Measurements from ENCODE around the gene ENTPD8.

Gene ENTPD8

GRCh38 chr9:137426018-137426681, 15.0 kb downstream of the ENTPD8 start:
- Mint-ChIP-seq H3K27me3 (no peaks in the 10 kb centered on the region), H3K9me3 (ENCODE audit: low read depth) (no peaks in the 10 kb centered on the region), H3K27ac (no peak overlapping the region), H3K4me3 (no peak overlapping the region), H3K36me3 (no peaks in the 10 kb centered on the region), H3K4me1 (ENCODE audit: low read depth) (peaks cover 12% of the 10 kb centered on the region)

GRCh38 chr9:137423514-137424291, 17.5 kb downstream of the ENTPD8 start:
- Mint-ChIP-seq H3K27ac (no peak overlapping the region), H3K36me3 (peaks cover 2% of the 10 kb centered on the region), H3K4me1 (ENCODE audit: low read depth) (peaks cover 14% of the 10 kb centered on the region), H3K9me3 (ENCODE audit: low read depth) (no peaks in the 10 kb centered on the region), H3K4me3 (peak overlapping the region; percentile 74), H3K27me3 (no peaks in the 10 kb centered on the region)

- H3K4me1 Mint-ChIP-seq (ENCODE audit: low read depth): peaks cover 14% of the 10 kb centered on the region
- peaks cover 2% of the 10 kb centered on the region for H3K36me3 Mint-ChIP-seq
- peak within 1 kb of the TSS; percentile 6 for H3K27ac Mint-ChIP-seq
- peak within 1 kb of the TSS; percentile 86 for H3K4me3 Mint-ChIP-seq
- H3K27me3 Mint-ChIP-seq: no peaks in the 10 kb centered on the region
- H3K9me3 Mint-ChIP-seq (ENCODE audit: low read depth): no peaks in the 10 kb centered on the region
Measured at GRCh38 chr9:137422604-137423513, 18.3 kb downstream of the ENTPD8 start, which contains the start of the genes EXD3 and NOXA1. Gene EXD3 (minus strand): TSS chr9:137423162. CDS start chr9:137395357, 27,805 bp downstream. Gene NOXA1 (plus strand): TSS chr9:137423393. CDS start chr9:137423530, 137 bp downstream.

- H3K36me3 Mint-ChIP-seq: peaks cover 2% of the 10 kb centered on the region
- H3K9me3 Mint-ChIP-seq (ENCODE audit: low read depth): no peaks in the 10 kb centered on the region
- peaks cover 14% of the 10 kb centered on the region for H3K4me1 Mint-ChIP-seq (ENCODE audit: low read depth)
- no peak overlapping the region for H3K27ac Mint-ChIP-seq
- H3K4me3 Mint-ChIP-seq: peak overlapping the region; percentile 86
- no peaks in the 10 kb centered on the region for H3K27me3 Mint-ChIP-seq
Measured at GRCh38 chr9:137421838-137422603, 19.1 kb downstream of the ENTPD8 start.

DNA sequence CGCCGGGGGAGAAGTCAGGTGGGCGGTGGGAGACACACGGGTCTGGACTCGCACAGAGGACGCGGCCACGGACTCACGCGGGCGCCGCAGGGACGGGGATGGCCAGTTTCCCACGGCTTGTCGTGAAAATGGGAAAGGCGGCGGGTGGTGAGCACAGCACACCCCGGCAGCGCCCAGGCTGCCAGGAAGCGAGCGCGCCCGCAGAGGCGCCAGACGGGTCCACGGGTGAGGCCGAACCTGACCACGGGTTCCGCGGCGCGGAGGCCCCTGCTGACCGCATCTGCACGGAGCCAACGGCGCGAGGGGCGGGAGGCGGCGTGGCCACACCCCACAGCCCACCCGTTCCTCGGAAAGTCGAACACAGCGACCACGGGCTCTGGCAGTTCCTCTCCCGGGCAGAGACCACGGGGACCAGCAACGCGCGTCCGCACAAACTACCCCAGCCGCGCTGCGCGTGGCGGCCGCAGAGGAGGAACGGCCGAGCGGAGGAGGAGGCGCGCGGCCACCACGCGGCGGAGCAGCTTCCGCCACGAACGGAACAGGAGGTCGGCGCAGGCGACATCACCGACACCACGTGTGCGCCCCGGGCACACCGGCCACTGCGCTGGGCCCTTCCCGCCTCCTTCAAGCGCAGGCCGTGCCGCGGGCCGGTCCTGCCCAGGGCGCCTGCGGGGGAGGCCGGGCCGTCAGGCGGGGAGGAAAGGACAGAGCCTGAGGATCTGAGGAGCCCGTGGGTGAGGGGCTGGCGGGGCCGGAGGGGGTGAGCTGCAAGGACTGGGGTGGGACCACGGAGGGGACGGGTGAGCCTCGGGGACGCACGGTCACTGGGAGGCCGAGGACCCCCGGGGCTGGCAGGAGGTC, 23.8 kb downstream of the ENTPD8 start:
- Mint-ChIP-seq H3K9me3 (ENCODE audit: low read depth) (no peaks in the 10 kb centered on the region), H3K4me1 (ENCODE audit: low read depth) (peaks cover 9% of the 10 kb centered on the region), H3K36me3 (peaks cover 2% of the 10 kb centered on the region), H3K27ac (no peak overlapping the region), H3K4me3 (peak overlapping the region; percentile 32), H3K27me3 (no peaks in the 10 kb centered on the region)

DNA sequence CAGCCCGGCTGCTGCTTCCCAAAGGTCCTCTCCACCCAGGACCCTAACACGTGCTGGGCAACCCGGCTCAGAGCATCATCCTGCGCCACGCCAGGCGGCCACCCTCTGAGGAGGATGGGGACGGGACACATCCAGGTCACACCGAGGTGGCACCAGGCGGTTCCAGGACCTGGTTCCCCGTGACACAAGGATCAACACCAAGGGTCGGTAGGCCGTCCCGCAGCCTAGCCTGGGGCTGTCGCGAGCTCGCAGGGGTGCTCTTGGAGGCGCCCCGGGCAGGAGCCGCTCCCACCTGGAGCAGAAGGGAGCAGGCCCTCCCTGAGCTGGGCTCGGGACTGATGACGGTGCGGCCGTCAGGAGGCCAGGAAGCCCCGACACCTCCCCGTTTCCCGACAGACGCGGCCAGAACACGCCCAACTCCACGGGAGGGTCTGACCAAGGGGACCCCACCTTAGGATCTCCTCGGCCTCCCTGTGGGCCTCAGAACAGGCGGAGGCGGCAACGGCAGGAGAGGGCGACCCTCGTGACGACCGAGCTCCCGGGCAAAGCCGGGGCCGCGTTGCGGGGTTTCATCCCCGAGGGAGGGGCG, 24.5 kb downstream of the ENTPD8 start:
- peaks cover 2% of the 10 kb centered on the region for H3K36me3 Mint-ChIP-seq
- H3K4me1 Mint-ChIP-seq (ENCODE audit: low read depth): peaks cover 2% of the 10 kb centered on the region
- no peak overlapping the region for H3K4me3 Mint-ChIP-seq
- H3K27me3 Mint-ChIP-seq: no peaks in the 10 kb centered on the region
- no peaks in the 10 kb centered on the region for H3K9me3 Mint-ChIP-seq (ENCODE audit: low read depth)
- no peak overlapping the region for H3K27ac Mint-ChIP-seq

GRCh38 chr9:137416006-137416562, 25.1 kb downstream of the ENTPD8 start:
- no peak overlapping the region for H3K4me3 Mint-ChIP-seq

DNA sequence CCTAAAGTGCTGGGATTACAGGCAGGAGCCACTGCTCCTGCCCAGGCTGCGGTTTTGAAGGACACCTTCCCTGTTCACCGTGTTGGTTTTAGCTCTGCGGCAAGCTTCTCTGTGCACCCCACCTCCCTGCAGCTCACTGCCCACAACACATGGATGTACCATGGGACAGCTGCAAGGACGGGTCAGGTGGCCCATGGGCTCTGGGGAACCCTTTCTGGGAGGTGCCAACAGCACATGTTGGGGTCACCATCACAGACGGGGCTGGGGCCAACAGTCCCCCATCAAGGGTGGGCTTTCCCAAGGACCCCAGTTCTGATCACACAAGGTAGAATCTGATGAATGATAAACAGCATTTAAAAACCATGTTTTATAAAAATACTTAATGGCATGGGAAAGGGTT, 25.7 kb downstream of the ENTPD8 start:
- Mint-ChIP-seq H3K27ac (no peak overlapping the region), H3K27me3 (no peaks in the 10 kb centered on the region), H3K36me3 (peaks cover 2% of the 10 kb centered on the region), H3K4me3 (no peak overlapping the region), H3K4me1 (ENCODE audit: low read depth) (peaks cover under 1% of the 10 kb centered on the region), H3K9me3 (ENCODE audit: low read depth) (no peaks in the 10 kb centered on the region)

More at GRCh38 chr9:137416006-137416562, 25.1 kb downstream of the ENTPD8 start:
- Mint-ChIP-seq H3K36me3 (peaks cover 2% of the 10 kb centered on the region), H3K27me3 (no peaks in the 10 kb centered on the region), H3K4me1 (ENCODE audit: low read depth) (peaks cover under 1% of the 10 kb centered on the region), H3K9me3 (ENCODE audit: low read depth) (no peaks in the 10 kb centered on the region), H3K27ac (no peak overlapping the region)

- peaks cover 1% of the 10 kb centered on the region for H3K4me1 Mint-ChIP-seq (ENCODE audit: low read depth)
- no peaks in the 10 kb centered on the region for H3K36me3 Mint-ChIP-seq
- no peak overlapping the region for H3K27ac Mint-ChIP-seq
- H3K9me3 Mint-ChIP-seq (ENCODE audit: low read depth): no peaks in the 10 kb centered on the region
- no peaks in the 10 kb centered on the region for H3K27me3 Mint-ChIP-seq
- no peak overlapping the region for H3K4me3 Mint-ChIP-seq
Measured at GRCh38 chr9:137412431-137412830, 28.7 kb downstream of the ENTPD8 start.

DNA sequence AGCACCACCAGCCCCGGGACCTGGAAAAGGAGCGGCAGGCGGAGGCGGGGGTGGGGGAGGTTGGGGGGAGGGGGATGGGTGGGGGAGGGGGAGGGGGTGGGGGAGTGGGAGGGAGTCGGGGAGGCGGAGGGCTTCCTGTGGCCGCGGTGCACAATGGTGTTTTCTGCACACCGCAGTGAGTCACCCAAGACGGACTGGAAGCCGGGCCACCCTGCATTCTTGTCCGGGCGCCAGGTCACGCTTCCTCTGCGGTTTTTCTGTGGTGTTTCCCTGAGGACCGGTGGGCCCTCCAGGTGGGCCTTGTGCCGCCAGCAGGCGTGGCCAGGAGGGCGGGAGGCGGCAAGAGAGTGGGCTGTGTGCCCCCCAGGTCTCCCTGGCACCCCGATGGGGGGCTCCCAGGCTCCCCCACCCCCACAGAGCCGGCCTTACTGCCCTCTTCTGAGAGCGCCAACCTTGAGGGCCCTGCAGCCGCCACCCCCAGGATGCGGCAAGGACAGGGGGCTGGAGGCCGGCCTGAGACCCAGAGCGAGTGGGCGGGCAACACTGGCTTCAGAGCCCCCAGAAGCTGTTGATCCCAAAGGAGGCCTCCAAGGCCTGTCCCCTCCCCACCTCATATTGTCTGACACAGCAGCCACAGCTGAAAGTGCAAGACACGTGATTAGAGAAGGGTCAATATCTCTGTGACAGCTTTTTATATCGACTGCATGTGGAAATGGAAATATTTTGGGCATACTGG, 29.3 kb downstream of the ENTPD8 start:
- Mint-ChIP-seq H3K36me3 (no peaks in the 10 kb centered on the region), H3K27me3 (no peaks in the 10 kb centered on the region), H3K4me3 (no peak overlapping the region), H3K27ac (no peak overlapping the region), H3K9me3 (ENCODE audit: low read depth) (no peaks in the 10 kb centered on the region), H3K4me1 (ENCODE audit: low read depth) (peaks cover 1% of the 10 kb centered on the region)

DNA sequence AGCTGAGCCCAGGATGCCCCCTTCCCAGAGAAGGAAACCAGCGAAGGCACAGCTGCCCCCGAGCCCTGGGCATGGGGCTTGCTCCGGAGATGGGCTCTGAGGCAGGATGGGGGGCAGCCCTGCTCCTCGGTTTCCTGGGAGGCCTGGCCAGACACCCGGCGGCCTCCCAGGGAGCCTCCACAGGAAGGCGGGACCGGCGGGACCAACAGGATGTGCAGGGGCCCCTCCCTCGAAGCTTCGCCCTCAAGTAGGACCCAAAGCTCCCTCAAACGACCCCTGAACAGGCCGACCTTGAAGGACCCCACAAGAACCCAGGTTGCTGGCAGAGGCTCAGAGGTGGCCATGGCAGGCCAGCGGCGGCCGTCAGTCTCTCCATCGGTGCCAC, 29.9 kb downstream of the ENTPD8 start:
- Mint-ChIP-seq H3K36me3 (no peaks in the 10 kb centered on the region), H3K9me3 (ENCODE audit: low read depth) (no peaks in the 10 kb centered on the region), H3K4me1 (ENCODE audit: low read depth) (peaks cover 1% of the 10 kb centered on the region), H3K4me3 (no peak overlapping the region), H3K27ac (no peak overlapping the region), H3K27me3 (no peaks in the 10 kb centered on the region)

DNA sequence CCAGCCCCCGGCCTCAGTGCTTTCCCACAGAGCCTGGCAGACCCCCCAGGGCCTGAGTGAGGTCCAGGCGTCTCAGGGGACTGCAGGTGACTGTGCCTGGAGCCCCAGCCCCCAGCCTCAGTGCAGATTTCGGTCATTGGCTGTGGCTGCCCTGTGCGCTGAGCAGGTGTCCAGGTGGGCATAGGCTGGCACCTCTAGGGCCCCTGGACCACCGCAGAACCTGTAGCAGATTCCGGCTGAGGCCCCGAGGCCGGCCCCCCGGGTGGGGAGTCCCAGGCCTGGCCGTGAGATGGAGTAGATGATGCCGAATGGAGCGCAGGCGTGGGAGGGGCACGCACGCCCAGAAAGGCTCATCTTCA, 30.3 kb downstream of the ENTPD8 start:
- Mint-ChIP-seq H3K27me3 (no peaks in the 10 kb centered on the region), H3K27ac (no peak overlapping the region), H3K36me3 (no peaks in the 10 kb centered on the region), H3K4me1 (ENCODE audit: low read depth) (peaks cover 3% of the 10 kb centered on the region), H3K9me3 (ENCODE audit: low read depth) (no peaks in the 10 kb centered on the region), H3K4me3 (no peak overlapping the region)

Data from activated naive CD8-positive, alpha-beta T cell (primary cell).